Mesodermal cell (in vitro differentiated cells): ENCODE results near the gene ZSCAN20.

Experiments
- H3K27ac ChIP-seq: 2 replicates; pipeline ENCODE4 v1.7.0; 2013; ENCODE audit warnings: mild to moderate bottlenecking, low read depth, low read length, moderate library complexity; ENCODE audit not compliant: severe bottlenecking
- H3K36me3 ChIP-seq: 2 replicates; pipeline ENCODE4 v1.7.1; 2013; ENCODE audit warnings: mild to moderate bottlenecking, low read length, moderate library complexity; ENCODE audit not compliant: control insufficient read depth, insufficient read depth
- H3K4me1 ChIP-seq: one replicate; pipeline ENCODE4 v1.7.1; 2013; ENCODE audit warnings: mild to moderate bottlenecking, low read length; ENCODE audit not compliant: insufficient read depth, control insufficient read depth, poor library complexity, severe bottlenecking
- H3K4me3 ChIP-seq: 2 replicates; pipeline ENCODE4 v1.7.0; 2013; ENCODE audit warnings: low read length, control low read depth, mild to moderate bottlenecking; ENCODE audit not compliant: insufficient read depth, poor library complexity, severe bottlenecking; ENCODE audit errors: extremely low read depth
- H3K9me3 ChIP-seq: 2 replicates; pipeline ENCODE4 v1.7.1; 2013; ENCODE audit warnings: mild to moderate bottlenecking, low read length, moderate library complexity; ENCODE audit not compliant: control insufficient read depth
- WGBS, 2 experiments: methylation state at CpG; one replicate each; pipeline ENCODE4 v1.1.5; 2013; ENCODE audit warnings: missing lambda C conversion rate in 2 of 2; ENCODE audit not compliant: insufficient coverage in 2 of 2; 5-methylcytosine and 5-hydroxymethylcytosine counted together

Gene ZSCAN20

DNA sequence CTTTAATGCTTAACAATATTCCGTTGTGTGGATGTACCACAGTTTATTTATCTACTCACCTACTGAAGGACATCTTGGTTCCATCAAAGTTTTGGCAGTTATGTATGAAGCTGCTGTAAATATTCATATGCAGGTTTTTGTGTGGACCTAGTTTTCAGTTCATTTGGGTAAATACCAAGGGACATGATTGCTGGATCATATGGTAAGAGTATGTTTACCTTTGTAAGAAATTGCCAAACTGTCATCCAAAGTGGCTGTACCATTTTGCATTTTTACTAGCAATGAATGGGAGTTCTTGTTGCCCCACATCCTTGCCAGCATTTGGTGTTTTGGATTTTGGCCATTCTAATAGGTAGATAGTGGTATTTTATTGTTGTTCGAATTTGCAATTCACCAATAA, 10.0 kb downstream of the ZSCAN20 start:
- Histone ChIP-seq H3K27ac (no peak overlapping the region), H3K9me3 (peaks cover 9% of the 10 kb centered on the region), H3K4me3 (no peak overlapping the region), H3K4me1 (no peaks in the 10 kb centered on the region), H3K36me3 (peaks cover 57% of the 10 kb centered on the region)
- no CpG with 5 or more reads among the region's 2 CpGs for WGBS, 2 experiments

DNA sequence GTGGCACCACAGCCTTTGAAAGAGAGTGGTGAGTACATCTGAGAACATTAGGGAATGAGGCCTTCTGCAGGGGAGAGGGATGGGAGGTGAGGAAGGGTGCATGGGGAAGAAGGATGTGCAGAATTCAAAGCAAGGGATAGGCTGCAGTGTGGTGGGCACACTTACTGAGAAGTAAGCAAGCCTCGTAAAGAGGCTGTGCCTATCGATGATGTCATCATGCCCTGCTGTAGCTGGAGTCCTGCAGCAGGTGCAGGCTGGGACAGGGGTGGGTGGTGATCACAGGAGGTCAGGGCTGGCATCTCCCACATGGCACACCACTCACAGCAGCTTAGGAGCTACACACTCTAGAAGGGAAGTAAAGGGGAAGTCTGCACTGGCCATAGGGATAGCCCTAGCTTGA, 16.2 kb downstream of the ZSCAN20 start:
- no peak overlapping the region for H3K27ac ChIP-seq
- no peak overlapping the region for H3K4me3 ChIP-seq
- 94 to 100% methylated on average over 1 to 2 of the region's 2 CpGs for WGBS, 2 experiments
- H3K36me3 ChIP-seq, result peaks cover 73% of the 10 kb centered on the region
- no peaks in the 10 kb centered on the region for H3K4me1 ChIP-seq
- H3K9me3 ChIP-seq, result peaks cover 18% of the 10 kb centered on the region

DNA sequence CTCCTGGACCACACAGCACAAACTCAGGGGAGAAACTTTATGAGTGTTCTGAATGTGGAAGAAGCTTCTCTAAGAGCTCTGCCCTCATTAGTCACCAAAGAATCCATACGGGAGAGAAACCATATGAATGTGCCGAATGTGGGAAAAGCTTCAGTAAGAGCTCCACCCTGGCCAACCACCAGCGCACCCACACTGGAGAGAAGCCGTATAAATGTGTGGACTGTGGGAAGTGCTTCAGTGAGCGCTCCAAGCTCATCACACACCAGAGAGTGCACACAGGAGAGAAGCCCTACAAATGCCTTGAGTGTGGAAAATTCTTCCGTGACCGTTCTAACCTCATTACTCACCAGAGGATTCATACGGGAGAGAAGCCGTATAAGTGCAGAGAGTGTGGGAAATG, 22.5 kb downstream of the ZSCAN20 start:
- WGBS, 2 experiments, result 100% methylated on average over 3 of the region's 9 CpGs; no CpG with 5 or more reads in 1 of the 2 experiments
- Histone ChIP-seq H3K9me3 (peaks cover 37% of the 10 kb centered on the region), H3K36me3 (peaks cover 70% of the 10 kb centered on the region), H3K4me3 (no peak overlapping the region), H3K4me1 (no peaks in the 10 kb centered on the region), H3K27ac (no peak overlapping the region)

DNA sequence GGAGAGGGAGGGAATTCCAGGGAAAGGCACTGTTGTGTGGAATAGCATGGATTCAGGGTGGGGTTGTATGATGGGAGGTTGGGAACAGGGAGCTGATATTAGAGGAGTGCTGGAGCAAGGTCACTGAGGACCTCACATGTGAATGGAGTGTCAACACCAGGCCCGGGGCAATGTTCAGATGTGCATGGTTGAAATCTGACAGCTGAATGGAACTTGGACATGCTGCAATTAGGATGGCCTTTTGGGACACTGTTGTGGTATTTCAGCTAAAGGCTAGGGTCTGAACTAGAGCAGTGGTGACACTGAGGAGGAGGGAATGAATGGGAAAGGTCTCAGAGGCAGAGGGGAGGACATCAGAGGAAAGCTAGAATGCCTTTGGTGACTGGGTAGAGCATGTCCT, 25.0 kb downstream of the ZSCAN20 start:
- Histone ChIP-seq H3K4me1 (no peaks in the 10 kb centered on the region), H3K4me3 (no peak overlapping the region), H3K27ac (no peak overlapping the region), H3K9me3 (peaks cover 37% of the 10 kb centered on the region), H3K36me3 (peaks cover 46% of the 10 kb centered on the region)
- WGBS, 2 experiments, result 86 to 100% methylated on average over 1 of the region's 1 CpG

DNA sequence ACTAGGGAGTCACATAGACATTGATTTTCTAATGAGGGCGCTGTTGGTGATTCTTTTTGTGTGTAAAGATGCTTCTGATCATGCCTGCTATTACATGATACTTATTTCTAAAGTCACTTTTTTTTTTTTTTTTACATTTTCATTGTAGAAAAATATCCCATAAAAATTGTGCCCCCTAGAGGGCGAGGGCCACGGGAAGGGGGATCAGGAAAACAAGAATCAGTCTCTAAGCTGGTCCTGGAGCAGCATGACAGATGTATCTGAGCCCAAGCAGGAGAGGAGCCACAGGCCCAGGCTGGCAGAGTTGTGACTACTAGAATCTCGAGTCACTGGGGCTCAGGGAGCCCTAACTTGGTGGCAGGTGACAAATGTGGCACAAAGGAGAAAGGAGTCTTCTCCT, 28.1 kb downstream of the ZSCAN20 start:
- Histone ChIP-seq H3K36me3 (peaks cover 16% of the 10 kb centered on the region), H3K4me3 (no peak overlapping the region), H3K9me3 (peaks cover 9% of the 10 kb centered on the region), H3K27ac (no peak overlapping the region), H3K4me1 (peaks cover 7% of the 10 kb centered on the region)
- 40 to 50% methylated on average over 2 to 3 of the region's 4 CpGs for WGBS, 2 experiments

DNA sequence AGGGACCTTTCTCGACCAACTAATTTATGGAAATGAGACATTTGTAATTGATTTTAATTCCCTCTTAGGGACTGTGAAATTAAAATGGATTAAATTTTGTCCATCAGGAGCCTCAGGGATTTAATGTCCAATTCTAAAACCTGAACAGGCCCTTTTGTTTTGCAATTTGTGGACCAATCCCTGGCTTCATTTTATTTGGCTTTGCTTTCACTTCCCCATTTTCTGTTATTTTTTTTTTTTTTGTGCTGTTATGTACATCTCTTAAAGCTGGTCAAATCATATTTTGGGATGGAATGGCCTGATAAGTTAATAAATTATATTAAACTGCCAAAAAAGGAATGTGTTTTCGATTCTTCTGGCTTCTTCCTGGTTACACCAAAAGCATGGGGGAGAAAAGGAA, 28.9 kb downstream of the ZSCAN20 start:
- 100% methylated on average over 1 of the region's 2 CpGs; no CpG with 5 or more reads in 1 of the 2 experiments for WGBS, 2 experiments
- H3K4me1 ChIP-seq, result peaks cover 7% of the 10 kb centered on the region
- no peak overlapping the region for H3K27ac ChIP-seq
- peaks cover 1% of the 10 kb centered on the region for H3K9me3 ChIP-seq
- H3K4me3 ChIP-seq, result no peak overlapping the region
- peaks cover 10% of the 10 kb centered on the region for H3K36me3 ChIP-seq

DNA sequence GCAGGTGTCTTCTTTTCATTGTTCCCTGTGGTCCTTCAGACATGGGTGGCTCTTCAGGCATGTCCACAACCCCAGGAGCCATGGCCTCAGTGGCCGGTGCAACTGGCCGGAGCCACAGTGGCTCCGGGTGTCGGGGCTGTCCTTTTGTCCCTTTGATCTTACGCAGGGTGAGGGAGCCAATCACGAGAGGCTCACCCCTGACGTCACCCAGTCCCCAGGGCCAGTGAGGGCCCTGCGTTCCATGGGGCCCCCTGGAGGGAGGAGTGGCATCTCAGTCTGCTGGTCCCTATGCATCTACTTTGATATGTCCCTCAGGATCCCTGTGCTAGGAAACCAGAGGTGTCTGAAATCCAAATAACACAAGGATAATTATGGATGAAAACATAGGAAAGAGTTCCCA, 29.3 kb downstream of the ZSCAN20 start:
- Histone ChIP-seq H3K9me3 (no peaks in the 10 kb centered on the region), H3K36me3 (peaks cover 8% of the 10 kb centered on the region), H3K27ac (no peak overlapping the region), H3K4me3 (no peak overlapping the region), H3K4me1 (peaks cover 7% of the 10 kb centered on the region)
- 96 to 100% methylated on average over 8 of the region's 8 CpGs for WGBS, 2 experiments

DNA sequence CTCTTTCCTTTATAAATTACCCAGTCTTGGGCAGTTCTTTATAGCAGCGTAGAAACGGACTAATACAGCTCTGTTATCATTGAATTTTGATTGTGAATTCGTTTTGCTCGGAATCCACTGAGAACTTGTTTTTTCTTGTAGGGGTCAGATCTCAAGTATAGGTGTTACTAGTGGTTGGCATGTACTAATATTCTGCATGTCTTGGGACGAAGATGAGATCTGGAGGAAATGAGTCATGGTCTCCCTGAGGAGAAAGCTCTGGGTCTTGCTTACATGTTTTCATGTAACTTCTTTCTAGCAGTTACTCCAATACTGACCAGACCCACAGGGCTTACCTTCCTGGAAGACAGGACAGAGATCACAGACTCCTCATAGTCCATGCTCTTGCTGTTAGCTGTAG, 30.3 kb downstream of the ZSCAN20 start:
- no peaks in the 10 kb centered on the region for H3K36me3 ChIP-seq
- peaks cover 7% of the 10 kb centered on the region for H3K4me1 ChIP-seq
- H3K27ac ChIP-seq, result no peak overlapping the region
- H3K9me3 ChIP-seq, result no peaks in the 10 kb centered on the region
- WGBS, 2 experiments, result 85 to 95% methylated on average over 2 to 3 of the region's 5 CpGs
- H3K4me3 ChIP-seq, result no peak overlapping the region

DNA sequence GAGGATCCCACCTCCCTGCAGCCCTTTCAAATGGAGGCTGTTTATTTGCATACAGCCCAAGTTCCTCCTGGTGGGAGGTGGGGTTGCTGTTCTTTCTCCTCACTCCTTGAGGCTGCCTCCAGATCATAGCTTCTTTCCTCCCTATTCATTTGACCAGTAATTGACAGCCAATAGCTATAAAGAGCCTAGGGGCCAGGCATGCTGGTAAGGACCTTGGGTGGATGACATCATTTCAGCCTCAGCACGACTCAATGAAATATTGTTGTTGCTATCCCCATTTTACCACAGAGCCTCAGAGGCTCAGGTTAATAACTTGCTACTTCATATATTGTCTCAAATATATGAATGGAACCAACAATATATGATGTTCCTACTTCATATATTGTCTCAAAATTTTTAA, 31.1 kb downstream of the ZSCAN20 start:
- H3K36me3 ChIP-seq, result no peaks in the 10 kb centered on the region
- H3K4me1 ChIP-seq, result peaks cover 7% of the 10 kb centered on the region
- no peak overlapping the region for H3K27ac ChIP-seq
- H3K9me3 ChIP-seq, result no peaks in the 10 kb centered on the region
- WGBS, 2 experiments, result no CpG with 5 or more reads among the region's 1 CpG
- no peak overlapping the region for H3K4me3 ChIP-seq

DNA sequence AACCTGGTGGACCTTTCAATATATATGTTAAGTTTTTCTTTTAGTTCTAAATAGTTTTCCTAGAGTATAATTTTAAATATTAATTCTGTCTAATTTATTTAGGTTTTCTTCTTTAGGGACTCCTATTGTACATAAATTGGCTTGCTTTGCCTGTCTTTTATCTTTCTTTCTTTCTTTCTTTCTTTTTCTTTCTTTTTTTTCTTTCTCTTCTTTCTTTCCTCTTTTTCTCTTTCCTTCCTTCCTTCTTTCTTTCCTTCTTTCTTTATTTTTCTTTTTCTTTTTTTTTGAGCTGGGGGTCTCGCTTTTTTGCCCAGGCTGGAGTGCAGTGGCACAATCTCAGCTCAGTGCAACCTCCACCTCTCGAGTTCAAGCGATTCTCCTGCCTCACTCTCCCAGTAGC, 35.2 kb downstream of the ZSCAN20 start:
- Histone ChIP-seq H3K9me3 (no peaks in the 10 kb centered on the region), H3K4me1 (peaks cover 5% of the 10 kb centered on the region), H3K4me3 (no peak overlapping the region), H3K27ac (no peak overlapping the region), H3K36me3 (no peaks in the 10 kb centered on the region)
- 60 to 100% methylated on average over 1 to 2 of the region's 3 CpGs for WGBS, 2 experiments

DNA sequence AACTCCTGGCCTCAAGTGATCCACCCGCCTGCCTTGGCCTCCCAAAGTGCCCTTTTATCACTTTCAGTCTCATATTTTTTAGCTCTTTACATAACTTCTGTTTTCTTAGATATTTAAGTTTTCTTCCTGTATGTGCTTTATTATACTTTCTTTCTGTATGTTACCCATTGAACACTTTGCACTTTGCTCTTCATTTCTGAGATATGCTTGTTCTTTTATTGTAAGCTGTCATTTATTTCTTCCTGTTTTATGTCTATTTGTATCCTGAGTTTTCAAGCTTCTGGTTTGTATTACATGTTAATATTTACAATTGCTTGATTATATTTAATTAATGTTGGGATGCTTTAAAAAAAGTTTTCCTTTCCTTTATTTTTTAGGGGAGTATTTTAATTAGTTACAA, 35.7 kb downstream of the ZSCAN20 start:
- 67% methylated on average over 1 of the region's 1 CpG; no CpG with 5 or more reads in 1 of the 2 experiments for WGBS, 2 experiments
- H3K4me1 ChIP-seq, result no peaks in the 10 kb centered on the region

More for the DNA sequence above, 35.7 kb downstream of the ZSCAN20 start:
- H3K36me3 ChIP-seq, result no peaks in the 10 kb centered on the region
- H3K27ac ChIP-seq, result no peak overlapping the region
- H3K4me3 ChIP-seq, result no peak overlapping the region
- no peaks in the 10 kb centered on the region for H3K9me3 ChIP-seq
